ENCODE results near the gene INPP5B. TPM values are rescaled to one million over a fixed set of nuclear protein-coding genes. Genes with fewer than 3 reads are reported as not detected.

The INPP5B gene
- total and polyA plus RNA-seq, 9 of the 15 experiments (the other 6 are each of a cell fraction or from before 2014, with no cell fraction given): 14.1 to 28.7 (median 20.9) TPM

DNA sequence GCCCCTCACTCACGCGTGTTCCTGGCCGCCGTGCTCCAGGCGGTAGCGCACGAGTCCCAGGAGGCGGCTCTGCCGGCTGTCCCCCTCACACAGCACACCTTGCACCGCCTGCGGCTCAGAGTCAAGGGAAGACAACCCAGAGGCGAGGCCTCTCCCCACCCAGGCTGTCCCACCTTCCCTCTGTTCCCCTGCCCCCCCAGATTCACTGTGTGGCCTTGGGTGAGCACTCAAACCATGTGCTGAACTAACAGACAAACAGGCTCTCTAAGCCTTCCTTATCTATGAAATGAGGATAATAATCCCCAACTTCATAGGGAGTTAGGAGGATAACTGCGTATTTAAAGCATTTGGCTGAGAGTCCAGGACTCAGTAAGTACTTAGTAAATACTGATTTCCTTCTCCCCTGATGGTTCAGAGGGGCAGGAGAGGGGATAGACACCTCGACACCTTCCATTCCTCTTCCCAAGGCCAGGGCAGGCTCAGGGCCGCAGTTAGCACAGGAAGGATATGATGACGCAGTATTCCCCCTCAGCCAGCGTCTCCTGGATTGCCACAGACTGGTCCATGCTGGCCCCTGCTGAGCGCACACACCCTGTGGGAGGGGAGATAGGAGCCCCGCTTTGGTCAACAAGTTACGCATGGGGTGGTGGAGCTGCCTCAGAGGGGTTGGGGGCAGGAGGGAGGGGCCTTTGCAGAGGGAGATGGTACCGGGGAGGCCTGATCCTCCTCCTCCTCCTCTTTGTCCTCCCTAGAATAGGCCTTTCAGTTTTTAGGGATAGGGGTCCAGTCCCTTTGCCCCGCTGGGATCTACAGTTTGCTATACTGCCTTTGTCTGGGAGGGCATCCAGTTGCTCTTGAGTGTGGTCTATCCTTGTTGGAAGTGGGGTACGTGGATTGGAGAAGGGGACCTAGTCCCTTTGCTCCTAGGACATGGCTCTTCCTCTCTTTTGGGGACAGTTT lies 830 bp downstream of the INPP5B start (continued):
- no peak for TF ChIP-seq ZBTB49 (CRISPR knock-in tag; IDR thresholded peaks at IDR 0.05; ENCODE audit: borderline replicate concordance)
- peak; percentile 42; the same call in 1 of the 2 replicates for TF ChIP-seq TAL1 (IDR thresholded peaks at IDR 0.05)
- TF ChIP-seq STAG1 (CRISPR knock-in tag; IDR thresholded peaks at IDR 0.05; ENCODE audit: borderline replicate concordance): no peak
- 0 out of 2 replicates have a peak, but pooled peaks have one; percentile 51 for TF ChIP-seq GATA2 (CRISPR knock-in tag; IDR thresholded peaks at IDR 0.05)
- TF ChIP-seq MYBL2 (IDR thresholded peaks at IDR 0.05; ENCODE audit: low read depth): no peak
- no peak for TF ChIP-seq MYBL2 (CRISPR knock-in tag; IDR thresholded peaks at IDR 0.05; ENCODE audit: borderline replicate concordance)
- TF ChIP-seq, protein P1, sequence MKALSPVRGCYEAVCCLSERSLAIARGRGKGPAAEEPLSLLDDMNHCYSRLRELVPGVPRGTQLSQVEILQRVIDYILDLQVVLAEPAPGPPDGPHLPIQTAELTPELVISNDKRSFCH (CRISPR knock-in tag; IDR thresholded peaks at IDR 0.05): no peak
- TF ChIP-seq, protein P1 (tag; IDR thresholded peaks at IDR 0.05): peak; percentile 25; the same call in 1 of the 2 replicates
- no peak for TF ChIP-seq ESRRA (IDR thresholded peaks at IDR 0.05; ENCODE audit: borderline replicate concordance, low read depth)
- TF ChIP-seq SMAD1 (IDR thresholded peaks at IDR 0.05; ENCODE audit: low read depth, low read length, partially characterized antibody): peak; percentile 37
- no peak for TF ChIP-seq ZNF354B (CRISPR knock-in tag; IDR thresholded peaks at IDR 0.05)
- TF ChIP-seq, protein P2, sequence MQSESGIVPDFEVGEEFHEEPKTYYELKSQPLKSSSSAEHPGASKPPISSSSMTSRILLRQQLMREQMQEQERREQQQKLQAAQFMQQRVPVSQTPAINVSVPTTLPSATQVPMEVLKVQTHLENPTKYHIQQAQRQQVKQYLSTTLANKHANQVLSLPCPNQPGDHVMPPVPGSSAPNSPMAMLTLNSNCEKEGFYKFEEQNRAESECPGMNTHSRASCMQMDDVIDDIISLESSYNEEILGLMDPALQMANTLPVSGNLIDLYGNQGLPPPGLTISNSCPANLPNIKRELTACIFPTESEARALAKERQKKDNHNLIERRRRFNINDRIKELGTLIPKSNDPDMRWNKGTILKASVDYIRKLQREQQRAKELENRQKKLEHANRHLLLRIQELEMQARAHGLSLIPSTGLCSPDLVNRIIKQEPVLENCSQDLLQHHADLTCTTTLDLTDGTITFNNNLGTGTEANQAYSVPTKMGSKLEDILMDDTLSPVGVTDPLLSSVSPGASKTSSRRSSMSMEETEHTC (IDR thresholded peaks at IDR 0.05): no peak
- TF ChIP-seq NFIX (CRISPR knock-in tag; IDR thresholded peaks at IDR 0.05; ENCODE audit: low read depth): no peak
- TF ChIP-seq SRF (CRISPR knock-in tag; IDR thresholded peaks at IDR 0.05): no peak
- TF ChIP-seq GTF2E2 (tag; IDR thresholded peaks at IDR 0.05): peak; percentile 73
- TF ChIP-seq NCOA4 (IDR thresholded peaks at IDR 0.05; ENCODE audit: partially characterized antibody): no peak
- TF ChIP-seq ZNF57 (CRISPR knock-in tag; IDR thresholded peaks at IDR 0.05): no peak
- TF ChIP-seq JUND (IDR thresholded peaks at IDR 0.05; ENCODE audit: borderline replicate concordance, low read depth, low read length): peak; percentile 58
- TF ChIP-seq JUND (tag; IDR thresholded peaks at IDR 0.05; ENCODE audit: borderline replicate concordance, low read depth, low read length): no peak; the same call in 2 of the 3 replicates
- TF ChIP-seq EGR1 (conservative IDR thresholded peaks at IDR 0.05): no peak
- TF ChIP-seq CEBPG (CRISPR knock-in tag; IDR thresholded peaks at IDR 0.05): peak; percentile 55
- no peak for TF ChIP-seq CEBPG (tag; conservative IDR thresholded peaks at IDR 0.05 in 1 of 2, IDR thresholded peaks at IDR 0.05 in 1 of 2)

Measured in K562 (cell line).